Stimulated activated CD8-positive, alpha-beta memory T cell treated with anti-CD3 and anti-CD28 coated beads, Interleukin-12 subunit alpha, Interleukin-12 subunit beta, amount 100 ng/mL, for 24 hours (primary cell): ENCODE results near the gene QPRT.
"Not testable (repeated sequence)": the region's sequence is repeated elsewhere in the genome, so short reads cannot be mapped to it uniquely, and the experiment has no call there.

Source experiments
- DNase-seq: peaks from one replicate; pipeline ENCODE4 v3.0.0-alpha.2; 2020; ENCODE audit errors: extremely low read depth

Gene QPRT

DNA sequence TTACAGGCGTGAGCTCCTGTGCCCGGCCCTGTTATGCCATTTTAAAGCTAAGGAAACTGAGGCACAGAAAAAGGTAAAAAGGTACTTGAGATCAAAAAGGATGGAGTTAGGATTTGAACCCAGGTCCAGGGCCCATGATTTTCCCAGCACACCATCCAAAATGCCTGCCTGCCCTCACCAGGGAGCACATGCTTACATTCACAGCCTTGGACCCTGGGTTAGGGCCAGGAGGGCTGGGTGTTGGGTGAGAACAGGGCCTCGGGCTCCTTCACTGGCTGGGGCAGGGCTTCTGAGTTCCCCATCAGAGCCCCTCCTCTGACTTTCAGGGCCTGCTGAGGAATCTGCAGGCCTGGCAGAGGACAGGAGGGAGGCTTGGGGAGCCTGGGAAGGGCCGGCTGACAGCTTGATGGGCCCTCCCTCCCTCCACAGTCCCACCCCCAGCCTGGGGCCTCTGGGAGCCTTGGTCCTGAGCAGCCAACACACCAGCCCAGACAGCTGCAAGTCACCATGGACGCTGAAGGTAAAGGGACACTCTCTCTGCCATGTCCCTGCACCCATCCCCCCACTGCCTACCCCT lies at the start of gene QPRT:
Gene QPRT (plus strand): TSS at position 490 of the 577 bp plus-strand sequence. CDS start 18 bp downstream, at position 508.
- DNase-seq, result no peak

DNA sequence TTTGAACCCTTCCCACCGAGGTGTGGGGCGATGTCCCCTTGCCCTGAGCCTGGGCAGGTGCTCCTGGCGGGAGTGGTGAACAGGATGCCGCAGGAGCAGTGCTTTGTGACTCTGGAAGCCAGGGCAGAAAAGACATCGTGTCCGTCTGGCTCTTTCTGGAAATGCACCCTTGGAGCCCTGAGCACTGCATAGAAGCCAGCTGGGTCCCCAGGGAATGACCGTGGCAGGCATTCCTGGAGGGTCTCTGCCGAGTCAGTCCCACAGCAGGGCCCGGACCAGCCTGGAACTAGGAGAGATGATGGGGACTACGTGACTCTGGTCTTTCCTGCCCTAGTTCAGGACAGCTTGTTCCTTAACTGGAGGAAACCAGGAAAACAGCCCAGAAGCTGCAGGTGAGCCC lies 49.7 kb upstream of the QPRT start:
- not testable (repeated sequence) for DNase-seq

DNA sequence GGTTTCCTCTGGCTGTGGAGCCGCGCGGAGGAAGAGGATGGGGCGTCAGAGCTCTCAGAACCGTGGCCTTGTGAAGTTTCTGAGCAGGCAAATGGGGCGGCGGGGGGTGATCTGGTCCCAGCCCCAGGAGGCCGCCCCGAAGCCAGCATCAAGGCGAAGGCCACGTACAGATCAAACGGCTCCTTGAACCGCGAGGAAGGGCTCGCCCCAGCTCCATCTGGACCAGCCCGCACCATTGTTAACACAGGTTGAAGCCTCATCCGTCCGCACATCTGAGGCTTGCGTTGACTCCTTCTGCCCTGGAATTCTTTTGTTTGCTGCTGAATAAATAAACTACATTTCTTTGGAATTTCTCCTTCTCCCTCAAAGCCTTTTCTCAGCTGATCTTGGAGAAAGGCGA lies 47.3 kb upstream of the QPRT start:
- not testable (repeated sequence) for DNase-seq

DNA sequence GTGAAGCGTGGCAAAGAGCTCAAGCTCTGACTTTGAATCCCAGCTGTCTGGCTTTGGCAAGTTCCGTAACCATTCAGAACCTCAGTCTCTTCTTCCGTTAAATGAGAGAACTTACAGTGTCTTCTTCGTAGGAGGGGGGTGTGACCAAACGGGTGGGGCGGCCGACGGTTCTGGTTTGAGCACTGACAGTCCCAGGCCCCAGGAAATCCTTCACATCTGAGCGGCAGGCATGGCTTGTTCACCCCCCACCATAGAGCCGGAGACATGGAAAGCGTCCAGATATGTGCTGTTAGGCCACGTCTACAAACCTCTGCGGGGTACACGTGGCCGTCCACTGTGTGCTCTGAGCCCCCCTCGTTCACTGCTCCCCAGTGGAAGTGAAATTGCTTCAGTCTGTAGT lies 43.1 kb upstream of the QPRT start:
- not testable (repeated sequence) for DNase-seq

DNA sequence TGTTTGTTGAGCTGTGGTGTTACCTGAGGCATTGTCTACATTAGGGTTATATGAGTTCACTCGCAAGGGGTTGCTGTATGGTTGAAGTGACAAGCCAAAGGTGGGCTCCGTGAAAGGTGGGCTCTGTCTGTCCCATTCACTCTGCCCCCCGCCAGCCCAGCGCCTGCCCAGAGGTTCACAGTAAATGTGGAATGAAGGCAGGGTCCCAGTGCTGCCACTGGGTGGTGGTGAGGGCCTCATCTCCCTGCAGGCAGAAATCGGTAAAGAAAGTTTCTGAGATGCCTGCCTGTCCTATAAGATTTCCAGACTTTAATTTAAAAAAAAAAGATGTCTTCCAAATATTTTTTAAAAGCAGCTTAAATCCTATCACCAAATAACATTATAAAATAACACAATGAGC lies 42.6 kb upstream of the QPRT start:
- DNase-seq, result not testable (repeated sequence)

DNA sequence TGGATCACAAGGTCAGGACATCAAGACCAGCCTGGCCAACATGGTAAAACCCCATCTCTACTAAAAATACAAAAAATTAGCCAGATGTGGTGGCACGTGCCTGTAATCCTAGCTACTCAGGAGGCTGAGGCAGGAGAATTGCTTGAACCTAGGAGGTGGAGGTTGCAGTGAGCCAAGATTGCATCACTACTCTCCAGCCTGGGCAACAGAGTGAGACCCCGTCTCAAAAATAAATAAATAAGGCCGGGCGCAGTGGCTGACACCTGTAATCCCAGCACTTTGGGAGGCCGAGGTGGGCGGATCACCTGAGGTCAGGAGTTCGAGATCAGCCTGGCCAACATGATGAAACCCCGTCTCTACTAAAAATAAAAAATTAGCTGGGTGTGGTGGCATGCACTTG lies 40.2 kb upstream of the QPRT start:
- DNase-seq, result not testable (repeated sequence)

DNA sequence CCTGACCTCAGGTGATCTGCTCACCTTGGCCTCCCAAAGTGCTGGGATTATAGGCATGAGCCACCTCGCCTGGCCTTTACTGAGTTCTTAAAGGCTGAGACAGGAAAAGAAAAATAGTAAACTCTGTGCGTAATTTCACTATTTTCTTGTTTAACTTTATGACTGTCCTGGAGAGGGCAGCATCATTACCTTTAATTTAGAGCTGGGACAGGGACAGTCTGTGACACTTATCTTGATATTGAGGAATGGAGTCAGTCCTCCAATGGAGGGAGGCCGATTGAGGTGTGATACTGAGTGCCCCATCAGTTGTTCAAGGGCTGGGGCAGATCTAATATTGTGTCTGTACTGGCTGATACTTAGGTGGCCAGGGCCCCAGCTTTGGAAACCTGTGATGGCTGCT lies 37.4 kb upstream of the QPRT start:
- DNase-seq, result no peak

DNA sequence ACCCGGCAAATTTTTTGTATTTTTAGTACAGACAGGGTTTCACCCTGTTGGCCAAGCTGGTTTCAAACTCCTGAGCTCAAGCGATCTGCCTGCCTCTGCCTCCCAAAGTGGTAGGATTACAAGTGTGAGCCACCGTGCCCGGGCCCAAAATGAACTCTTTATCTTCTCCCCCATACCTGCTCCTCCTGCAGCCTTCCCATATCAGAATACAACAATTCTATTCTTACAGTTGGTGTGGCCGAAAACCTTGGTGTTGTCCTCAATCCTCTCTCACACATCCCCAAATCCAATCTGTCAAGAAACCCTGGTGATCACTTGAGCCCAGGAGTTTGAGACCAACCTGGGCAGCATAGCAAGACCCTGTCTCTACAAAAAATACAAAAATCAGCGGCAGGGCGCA lies 35.4 kb upstream of the QPRT start:
- no peak for DNase-seq

DNA sequence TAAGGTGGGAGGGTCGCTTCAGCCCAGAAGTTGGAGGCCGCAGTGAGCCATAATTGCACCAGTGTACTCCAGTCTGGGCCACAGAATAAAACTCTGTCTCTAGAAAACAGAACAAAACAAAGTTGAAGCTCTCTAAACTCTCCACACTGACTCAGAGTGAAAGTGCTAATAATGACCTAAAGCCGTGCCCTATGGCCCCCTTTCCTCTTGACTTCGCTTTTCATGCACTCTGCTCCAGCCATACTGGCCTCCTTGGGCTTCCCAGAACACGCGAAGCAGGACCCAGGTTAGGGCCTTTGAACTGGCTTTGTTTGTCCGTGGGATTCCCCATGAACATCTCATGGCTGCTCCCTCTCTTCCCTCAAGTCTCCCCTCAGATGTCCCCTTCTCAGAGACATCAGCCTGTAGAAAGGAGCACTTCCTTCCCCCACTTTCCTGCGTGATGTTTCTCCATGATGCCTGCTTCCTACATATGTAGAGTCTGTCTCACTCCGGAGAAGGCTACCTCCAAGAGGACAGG lies 34.6 kb upstream of the QPRT start:
- DNase-seq, result no peak

DNA sequence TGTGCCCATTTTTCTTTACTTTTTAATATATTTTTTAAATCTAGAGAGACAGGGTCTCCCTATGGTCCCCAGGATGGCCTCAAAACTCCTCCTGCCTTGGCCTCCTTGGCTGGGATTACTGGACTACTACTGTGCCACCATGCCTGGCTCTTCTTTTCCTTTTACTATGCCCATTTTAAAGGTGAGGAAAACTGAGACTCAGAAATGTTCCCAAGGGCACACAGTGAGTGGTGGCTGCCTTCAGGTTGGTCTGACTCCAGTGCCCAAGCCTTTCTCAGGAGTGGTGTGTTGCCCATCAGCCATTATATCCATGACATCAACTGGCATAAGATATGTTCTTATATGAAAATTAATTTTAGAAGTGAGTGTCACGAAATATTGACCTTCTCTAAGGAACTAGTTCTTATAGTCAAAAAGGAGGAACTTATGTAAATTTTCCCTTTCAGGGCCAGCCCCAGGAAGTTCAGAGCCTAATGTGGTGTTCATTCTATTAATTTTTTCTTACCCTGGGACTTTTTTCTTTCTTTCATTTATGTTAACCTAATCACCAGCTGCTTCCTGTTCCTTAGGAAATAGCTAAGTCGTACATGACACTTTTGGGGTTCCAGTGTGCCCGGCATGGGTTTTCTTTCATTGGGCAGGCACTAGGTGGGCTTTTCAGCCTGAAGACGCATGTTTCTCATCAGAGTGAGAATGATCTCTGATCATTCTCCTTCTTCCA lies 33.8 kb upstream of the QPRT start:
- DNase-seq, result no peak

DNA sequence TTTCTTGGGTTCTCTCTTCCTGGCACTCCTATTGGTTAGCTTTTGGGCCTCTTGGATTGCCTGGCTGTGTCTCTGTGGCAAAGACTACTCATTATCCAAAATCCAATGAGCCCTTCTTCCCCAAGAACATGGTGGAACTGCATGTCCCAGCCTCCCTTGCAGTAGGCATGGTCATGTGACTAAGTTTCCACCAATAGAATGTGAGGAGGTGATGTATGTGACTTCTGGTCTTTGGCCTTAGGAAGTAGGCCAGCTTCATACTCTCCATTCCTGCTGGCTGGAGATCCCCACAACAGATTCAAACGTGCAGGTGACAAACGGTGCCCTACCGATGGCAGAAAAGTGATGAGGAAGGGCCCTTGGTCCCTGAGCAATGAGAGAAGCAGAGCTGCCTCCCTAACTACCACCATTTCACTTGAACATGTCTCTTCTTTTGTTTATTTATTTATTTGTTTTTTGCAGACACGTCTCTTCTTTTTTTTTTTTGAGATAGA lies 33.2 kb upstream of the QPRT start:
- no peak for DNase-seq

DNA sequence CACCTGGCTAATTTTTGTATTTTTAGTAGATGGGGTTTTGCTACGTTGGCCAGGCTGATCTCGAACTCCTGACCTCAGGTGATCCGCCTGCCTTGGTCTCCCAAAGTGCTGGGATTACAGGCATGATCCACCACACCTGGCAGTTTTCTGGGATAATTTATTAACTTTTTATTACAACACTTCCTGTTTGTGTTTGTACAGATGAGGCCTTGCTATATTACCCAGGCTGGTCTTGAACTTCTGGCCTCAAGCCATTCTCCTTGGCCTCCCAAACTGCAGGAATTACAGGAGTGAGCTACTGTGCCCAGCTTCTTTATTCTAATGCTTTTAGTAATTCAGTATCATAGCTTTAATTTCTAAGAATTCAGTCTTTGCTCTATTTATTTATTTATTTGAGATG lies 32.0 kb upstream of the QPRT start:
- DNase-seq, result no peak

DNA sequence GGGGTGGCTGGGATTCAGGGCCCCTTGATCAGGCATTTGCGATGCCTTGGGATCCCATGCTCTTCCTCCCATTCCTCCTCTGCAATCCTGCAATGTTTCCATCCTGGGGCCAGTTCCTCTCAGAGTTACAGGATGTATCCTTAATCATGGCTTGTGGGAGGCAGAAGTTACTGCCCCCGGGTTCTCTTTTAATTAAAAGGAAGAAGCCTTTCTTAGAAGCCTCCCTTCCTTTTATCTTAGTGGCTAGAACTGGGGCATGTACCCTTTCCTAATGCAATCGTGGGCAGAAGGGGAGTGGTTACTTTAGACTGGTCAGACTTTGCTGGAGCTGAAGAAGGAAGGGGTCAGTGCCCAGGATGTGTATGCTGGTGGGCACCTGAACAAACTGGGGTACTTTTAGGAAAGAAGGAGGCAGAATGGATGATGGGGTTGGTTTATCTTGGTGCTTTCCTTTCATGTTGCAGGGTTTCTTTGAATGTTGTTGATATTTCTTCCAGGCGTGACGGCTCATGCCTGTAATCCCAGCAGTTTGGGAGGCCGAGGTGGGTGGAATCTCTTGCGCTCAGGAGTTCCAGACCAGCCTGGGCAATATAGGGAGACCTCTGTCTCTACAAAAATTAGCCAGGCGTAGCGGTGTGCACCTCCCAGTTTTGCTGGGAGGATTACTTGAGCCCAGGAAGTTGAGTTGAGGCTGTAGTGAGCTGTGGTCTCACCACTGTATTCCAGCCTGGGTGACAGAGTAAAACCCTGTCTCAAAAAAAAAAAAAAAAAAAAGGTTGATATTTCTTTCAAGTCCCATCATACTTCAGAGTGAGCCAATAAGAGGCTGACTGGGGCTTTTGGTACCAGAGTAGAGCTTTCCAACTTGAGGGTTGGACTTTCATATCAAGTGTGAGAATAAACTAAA lies 29.1 kb upstream of the QPRT start:
- DNase-seq, result no peak

DNA sequence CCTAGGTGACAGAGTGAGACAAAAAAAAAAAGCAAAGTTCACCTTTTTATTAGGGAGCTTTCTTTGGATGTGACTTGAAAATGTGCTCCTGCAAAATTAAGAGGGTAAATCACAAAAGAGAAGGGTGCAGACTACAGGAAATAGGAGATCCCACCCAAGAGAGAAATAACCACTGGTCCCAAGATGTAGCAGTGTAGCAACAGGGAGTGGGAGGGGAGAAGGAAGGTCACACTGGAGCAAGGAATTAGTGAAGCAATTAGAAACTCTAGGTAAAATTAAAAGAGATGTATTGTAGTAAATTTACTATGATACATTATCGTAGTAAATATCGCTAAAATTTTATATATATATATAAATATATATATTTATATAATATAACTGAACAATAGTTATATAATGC lies 28.2 kb upstream of the QPRT start:
- no peak for DNase-seq

DNA sequence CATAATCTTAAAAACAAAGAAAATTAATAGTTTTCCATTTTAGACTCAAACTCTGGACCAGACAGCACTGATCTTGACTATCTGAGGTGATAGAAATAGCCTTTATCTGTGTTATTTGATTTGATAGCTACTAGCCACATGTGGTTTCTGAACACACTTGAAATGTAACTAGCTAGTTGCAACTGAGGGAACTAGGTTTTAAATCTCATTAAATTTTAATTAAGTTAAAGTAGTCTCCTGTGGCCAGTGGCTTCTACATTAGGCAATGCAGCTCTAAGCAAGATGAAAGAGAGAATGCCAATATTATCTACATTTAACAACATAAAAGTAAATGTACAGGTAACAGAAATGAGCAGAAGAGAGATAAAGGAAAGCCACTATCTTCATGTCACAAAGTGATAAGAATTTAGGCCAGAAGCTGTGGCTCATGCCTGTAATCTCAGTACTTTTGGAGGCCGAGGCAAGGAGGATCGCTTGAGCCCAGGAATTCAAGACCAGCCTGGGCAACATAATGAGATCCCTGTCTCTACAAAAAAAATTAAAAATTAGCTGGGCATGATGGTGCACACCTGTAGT lies 27.1 kb upstream of the QPRT start:
- no peak for DNase-seq

DNA sequence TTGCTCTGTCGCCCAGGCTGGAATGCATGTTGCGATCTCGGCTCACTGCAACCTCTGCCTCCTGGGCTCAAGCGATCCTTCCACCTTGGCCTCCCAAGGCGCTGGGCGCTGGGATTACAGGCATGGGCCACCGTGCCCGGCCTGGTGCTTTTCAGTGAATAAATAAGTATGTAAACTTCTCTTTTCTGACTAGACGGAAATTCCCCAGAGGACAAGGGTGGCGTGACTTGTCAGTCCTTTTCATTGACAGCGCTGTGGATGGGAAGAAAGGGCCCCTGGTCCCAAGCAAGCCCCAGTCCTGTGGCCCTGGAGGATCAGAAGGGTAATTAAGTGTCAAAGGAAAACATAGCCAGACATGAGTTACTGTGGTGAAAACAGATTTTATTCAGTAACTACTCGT lies 25.5 kb upstream of the QPRT start:
- no peak for DNase-seq

DNA sequence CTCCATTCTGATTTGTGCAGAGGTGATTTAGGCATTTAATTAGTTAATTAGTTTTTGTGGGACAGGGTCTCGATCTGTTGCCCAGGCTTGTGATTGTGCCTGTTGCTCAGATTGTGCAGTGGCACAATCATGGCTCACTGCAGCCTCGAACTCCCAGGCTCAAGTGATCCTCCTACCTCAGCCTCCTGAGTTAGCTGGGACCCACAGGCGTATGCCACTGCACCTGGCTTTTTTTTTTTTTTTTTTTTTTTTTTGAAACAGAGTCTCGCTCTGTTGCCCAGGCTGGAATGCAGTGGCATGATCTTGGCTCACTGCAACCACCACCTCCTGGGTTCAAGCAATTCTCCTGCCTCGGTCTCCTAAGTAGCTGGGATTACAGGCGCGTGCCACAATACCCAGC lies 25.1 kb upstream of the QPRT start:
- DNase-seq, result not testable (repeated sequence)

DNA sequence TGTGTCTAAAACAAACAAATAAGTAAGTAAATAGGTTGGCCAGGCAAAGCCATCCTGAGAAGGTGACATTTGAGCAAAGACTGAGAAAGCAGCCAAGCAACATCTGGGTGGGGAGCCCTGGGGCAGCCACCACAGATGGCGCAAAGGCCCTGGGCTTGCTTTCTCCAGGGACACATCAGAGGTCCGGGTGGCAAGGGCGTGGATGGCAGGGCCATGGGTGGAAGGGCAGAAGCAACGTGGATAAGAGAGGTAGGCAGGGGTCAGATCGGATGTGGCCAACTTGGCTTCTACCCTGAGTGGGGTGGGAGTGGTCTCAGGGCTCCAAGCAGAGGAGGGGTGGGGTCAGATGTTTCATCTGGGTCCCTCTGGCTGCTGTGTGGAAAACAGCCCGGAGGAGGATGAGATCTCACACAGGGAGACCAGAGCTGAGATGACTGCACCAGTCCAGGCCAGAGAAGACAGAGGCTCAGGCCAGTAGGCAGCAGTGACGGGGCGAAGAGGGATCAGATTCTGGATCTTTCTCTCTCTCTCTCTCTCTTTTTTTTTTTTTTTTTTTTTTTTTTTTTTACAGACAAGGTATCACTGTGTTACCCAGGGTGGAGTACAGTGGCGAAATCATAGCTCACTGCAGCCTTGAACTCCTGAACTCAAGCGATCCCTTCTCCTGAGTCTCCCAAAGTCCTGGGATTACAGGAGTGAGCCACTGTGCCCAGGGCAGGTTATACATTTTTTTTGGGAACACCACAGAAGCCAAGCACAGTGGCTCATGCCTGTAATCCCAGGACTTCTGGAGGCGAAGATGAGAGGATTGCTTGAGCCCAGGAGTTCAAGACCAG lies 22.1 kb upstream of the QPRT start:
- DNase-seq, result no peak

DNA sequence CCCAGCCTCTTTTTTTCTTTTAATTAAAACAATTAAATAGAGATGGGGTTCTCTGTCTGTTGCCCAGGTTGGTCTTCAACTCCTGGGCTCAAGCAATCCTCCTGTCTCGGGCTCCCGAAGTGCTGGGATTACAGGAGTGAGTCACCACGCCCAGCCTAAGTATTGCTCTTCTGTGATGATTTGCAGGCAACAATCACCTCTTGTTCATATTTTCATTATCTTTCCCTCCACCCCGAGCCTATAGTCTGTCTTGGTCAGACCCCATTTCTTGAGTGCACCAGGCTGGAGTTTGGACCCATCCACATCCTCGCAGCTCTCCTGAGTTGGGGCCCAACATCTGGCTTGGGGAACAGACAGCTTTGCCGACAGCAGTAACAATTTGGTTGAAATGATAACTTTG lies 20.3 kb upstream of the QPRT start:
- DNase-seq, result no peak

DNA sequence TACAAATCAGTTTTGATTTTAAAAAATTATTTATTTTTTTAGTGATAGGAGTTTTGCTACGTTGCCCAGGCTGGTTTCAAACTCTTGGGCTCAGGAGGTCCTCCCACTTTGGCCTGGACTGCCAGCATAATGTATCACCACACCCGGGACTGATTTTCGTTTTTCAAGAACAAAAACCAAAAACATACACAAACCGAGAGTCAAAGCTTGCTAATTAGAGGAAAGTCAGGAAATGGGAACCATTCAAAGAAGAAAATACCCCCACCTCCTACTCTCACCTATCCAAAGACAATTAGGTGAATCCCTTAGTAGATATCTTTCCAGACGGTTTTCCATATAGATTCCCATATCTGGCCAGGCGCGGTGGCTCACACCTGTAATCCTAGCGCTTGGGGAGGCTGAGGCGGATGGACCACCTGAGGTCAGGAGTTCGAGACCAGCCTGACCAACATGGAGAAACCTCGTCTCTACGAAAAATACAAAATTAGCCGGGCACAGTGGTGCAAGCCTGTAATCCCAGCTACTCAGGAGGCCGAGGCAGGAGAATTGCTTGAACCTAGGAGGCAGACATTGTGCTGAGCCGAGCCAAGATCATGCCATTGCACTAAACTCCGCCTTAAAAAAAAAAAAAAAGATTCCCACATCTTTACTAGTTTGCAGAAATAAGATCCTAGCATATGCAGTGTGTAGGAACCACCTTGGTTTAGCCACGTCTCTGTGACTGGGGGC lies 16.8 kb upstream of the QPRT start:
- no peak for DNase-seq

DNA sequence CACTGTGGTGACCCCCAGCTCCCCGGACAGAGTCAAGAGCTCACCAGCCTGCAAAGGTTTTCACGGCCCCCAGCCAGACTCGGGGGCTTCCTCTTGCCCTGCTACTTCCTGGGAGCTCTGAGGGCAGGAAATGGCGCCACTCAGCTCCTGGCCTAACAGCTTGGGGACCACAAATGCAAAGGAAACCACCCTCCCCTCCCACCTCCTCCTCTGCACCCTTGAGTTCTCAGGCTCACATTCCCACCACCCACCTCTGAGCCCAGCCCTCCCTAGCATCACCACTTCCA lies 16.3 kb upstream of the QPRT start:
- no peak for DNase-seq
